ENCODE data around the gene KRT38. TPM values are rescaled to one million over a fixed set of nuclear protein-coding genes. Genes with fewer than 3 reads are reported as not detected.
"Not testable (repeated sequence)": the region's sequence is repeated elsewhere in the genome, so short reads cannot be mapped to it uniquely, and the experiment has no call there.

Gene KRT38
- total and polyA plus RNA-seq, 9 donors, result not detected

- 73 to 74% (median 74%) methylated on average over 4 of the region's 4 CpGs for WGBS, 3 donors
Observed at GRCh38 chr17:41428591-41429291, 12.0 kb downstream of the KRT38 start.

GRCh38 chr17:41424111-41424635 is 16.6 kb downstream of the KRT38 start, which contains the start of gene KRT37:
Gene KRT37 (minus strand): TSS chr17:41424585. CDS start chr17:41424523, 62 bp downstream.
- TF ChIP-seq POLR2A (IDR thresholded peaks at IDR 0.05) (no peak), EP300 (IDR thresholded peaks at IDR 0.05) (no peak)
- TF ChIP-seq, protein P1, sequence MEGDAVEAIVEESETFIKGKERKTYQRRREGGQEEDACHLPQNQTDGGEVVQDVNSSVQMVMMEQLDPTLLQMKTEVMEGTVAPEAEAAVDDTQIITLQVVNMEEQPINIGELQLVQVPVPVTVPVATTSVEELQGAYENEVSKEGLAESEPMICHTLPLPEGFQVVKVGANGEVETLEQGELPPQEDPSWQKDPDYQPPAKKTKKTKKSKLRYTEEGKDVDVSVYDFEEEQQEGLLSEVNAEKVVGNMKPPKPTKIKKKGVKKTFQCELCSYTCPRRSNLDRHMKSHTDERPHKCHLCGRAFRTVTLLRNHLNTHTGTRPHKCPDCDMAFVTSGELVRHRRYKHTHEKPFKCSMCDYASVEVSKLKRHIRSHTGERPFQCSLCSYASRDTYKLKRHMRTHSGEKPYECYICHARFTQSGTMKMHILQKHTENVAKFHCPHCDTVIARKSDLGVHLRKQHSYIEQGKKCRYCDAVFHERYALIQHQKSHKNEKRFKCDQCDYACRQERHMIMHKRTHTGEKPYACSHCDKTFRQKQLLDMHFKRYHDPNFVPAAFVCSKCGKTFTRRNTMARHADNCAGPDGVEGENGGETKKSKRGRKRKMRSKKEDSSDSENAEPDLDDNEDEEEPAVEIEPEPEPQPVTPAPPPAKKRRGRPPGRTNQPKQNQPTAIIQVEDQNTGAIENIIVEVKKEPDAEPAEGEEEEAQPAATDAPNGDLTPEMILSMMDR (IDR thresholded peaks at IDR 0.05), result no peak
- no peaks in the 10 kb centered on the region for H3K27me3 ChIP-seq
- intact Hi-C loops (cut with DNase I), result no loop called here
- no peaks in the 10 kb centered on the region for H3K9me3 ChIP-seq
- H3K27ac ChIP-seq, result no peak within 1 kb of the TSS
- DNase-seq, result no peak
- H3K4me1 ChIP-seq (ENCODE audit: insufficient read depth), result peaks cover 6% of the 10 kb centered on the region
- no peak within 1 kb of the TSS for H3K4me3 ChIP-seq
- H3K36me3 ChIP-seq, result no peaks in the 10 kb centered on the region
- 92 to 96% (median 94%) methylated on average over 13 of the region's 13 CpGs for WGBS, 3 donors

More at GRCh38 chr17:41428591-41429291, 12.0 kb downstream of the KRT38 start:
- intact Hi-C loops (cut with DNase I), result no loop called here
- Histone ChIP-seq H3K9me3 (no peaks in the 10 kb centered on the region), H3K4me3 (no peak overlapping the region), H3K36me3 (no peaks in the 10 kb centered on the region), H3K27ac (no peak overlapping the region), H3K27me3 (no peaks in the 10 kb centered on the region), H3K4me1 (ENCODE audit: insufficient read depth) (no peaks in the 10 kb centered on the region)
- DNase-seq, result no peak
- TF ChIP-seq, protein P1 (IDR thresholded peaks at IDR 0.05), result no peak
- TF ChIP-seq EP300 (IDR thresholded peaks at IDR 0.05), result no peak
- TF ChIP-seq POLR2A (IDR thresholded peaks at IDR 0.05), result no peak

GRCh38 chr17:41422586-41422985 is 18.2 kb downstream of the KRT38 start:
- H3K9me3 ChIP-seq; H3K27me3 ChIP-seq; H3K4me3 ChIP-seq; intact Hi-C loops (cut with DNase I); H3K36me3 ChIP-seq; DNase-seq; H3K27ac ChIP-seq: not testable (repeated sequence)
- peaks cover 11% of the 10 kb centered on the region for H3K4me1 ChIP-seq (ENCODE audit: insufficient read depth)
- 94 to 98% (median 96%) methylated on average over 11 of the region's 11 CpGs for WGBS, 3 donors

DNA sequence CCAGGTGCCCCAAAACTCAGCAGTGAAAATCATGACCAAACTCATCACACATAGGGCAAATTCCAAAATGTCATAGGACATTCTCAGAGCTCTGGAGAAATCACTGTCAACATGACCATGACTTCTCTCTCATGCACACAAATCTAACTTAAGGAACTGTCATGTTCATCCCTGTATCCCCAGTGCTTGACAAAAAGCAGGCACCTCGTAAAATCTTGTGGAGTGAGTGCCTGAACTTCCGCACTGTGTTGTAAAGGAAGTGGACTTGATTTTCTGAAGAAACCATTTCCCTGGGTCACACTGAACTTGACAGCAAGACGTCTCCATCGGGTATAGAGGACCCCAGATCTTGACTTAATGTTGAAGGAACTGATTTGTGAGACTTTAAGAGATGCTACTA is 19.2 kb downstream of the KRT38 start:
- peaks cover 20% of the 10 kb centered on the region for H3K4me1 ChIP-seq (ENCODE audit: insufficient read depth)
- no peaks in the 10 kb centered on the region for H3K9me3 ChIP-seq
- H3K36me3 ChIP-seq, result no peaks in the 10 kb centered on the region
- H3K27ac ChIP-seq, result no peak overlapping the region
- 89 to 98% (median 94%) methylated on average over 4 of the region's 4 CpGs for WGBS, 3 donors
- TF ChIP-seq EP300 (IDR thresholded peaks at IDR 0.05) (no peak), POLR2A (IDR thresholded peaks at IDR 0.05) (no peak)
- TF ChIP-seq, protein P1 (IDR thresholded peaks at IDR 0.05), result no peak
- no peak overlapping the region for H3K4me3 ChIP-seq
- no peak for DNase-seq
- no peaks in the 10 kb centered on the region for H3K27me3 ChIP-seq
- intact Hi-C loops (cut with DNase I), result no loop called here

GRCh38 chr17:41421116-41421515 is 19.7 kb downstream of the KRT38 start:
- H3K36me3 ChIP-seq, result no peaks in the 10 kb centered on the region
- WGBS, 3 donors, result 63 to 95% (median 92%) methylated on average over 9 of the region's 9 CpGs
- TF ChIP-seq POLR2A (IDR thresholded peaks at IDR 0.05), result no peak
- TF ChIP-seq EP300 (IDR thresholded peaks at IDR 0.05), result no peak
- TF ChIP-seq, protein P1 (IDR thresholded peaks at IDR 0.05), result no peak
- H3K27me3 ChIP-seq, result no peaks in the 10 kb centered on the region
- H3K27ac ChIP-seq, result no peak overlapping the region
- intact Hi-C loops (cut with DNase I), result no loop called here
- no peaks in the 10 kb centered on the region for H3K9me3 ChIP-seq
- DNase-seq, result no peak
- H3K4me1 ChIP-seq (ENCODE audit: insufficient read depth), result peaks cover 23% of the 10 kb centered on the region
- no peak overlapping the region for H3K4me3 ChIP-seq

All from ovary (tissue), 9 donors.